ENCODE measurements around the gene RXRB. TPM values are rescaled to one million over a fixed set of nuclear protein-coding genes. Genes with fewer than 3 reads are reported as not detected.

The RXRB gene
- polyA plus RNA-seq, 1 donor (not counting 4 experiments of a cell fraction or from before 2014, with no cell fraction given): 23.2 TPM

GRCh38 chr6:33195304-33196165 is 4.9 kb downstream of the RXRB start:
- no peak overlapping the region for H3K4me3 ChIP-seq (ENCODE audit: control insufficient read depth in 2 of 3, extremely low read depth in 1 of 3, insufficient read depth in 2 of 3, low read depth in 1 of 3, low read length in 3 of 3)
- dilution Hi-C loops (cut with MboI; ENCODE audit: extremely low pct_ligation_motif_present, low sequenced_read_pairs): no loop called here
- H3K79me2 ChIP-seq (ENCODE audit: control insufficient read depth, insufficient read depth, low read length): peaks cover 9% of the 10 kb centered on the region
- no peak overlapping the region for H2AFZ ChIP-seq (ENCODE audit: control insufficient read depth, low read length)
- FAIRE-seq (no peak), DNase-seq (ENCODE audit: low read depth, low spot score) (no peak)
- H3K4me1 ChIP-seq (ENCODE audit: control insufficient read depth, extremely low read depth, insufficient read depth, low read length): peaks cover 8% of the 10 kb centered on the region
- H3K9me1 ChIP-seq (ENCODE audit: control insufficient read depth, extremely low read depth, insufficient read depth, low read length): peaks cover 2% of the 10 kb centered on the region
- peaks cover 3% of the 10 kb centered on the region for H4K20me1 ChIP-seq (ENCODE audit: control insufficient read depth, extremely low read depth, insufficient read depth, low read length)
- peaks cover 26% of the 10 kb centered on the region for H3K27me3 ChIP-seq (ENCODE audit: control insufficient read depth, extremely low read depth, insufficient read depth, low read length)
- H3K9ac ChIP-seq (ENCODE audit: control insufficient read depth, extremely low read depth, insufficient read depth, low read length): no peak overlapping the region
- H3K9me3 ChIP-seq (ENCODE audit: control insufficient read depth, low read depth, low read length): no peaks in the 10 kb centered on the region
- TF ChIP-seq EZH2 (IDR thresholded peaks at IDR 0.05; ENCODE audit: low read length) (no peak), CTCF (optimal IDR thresholded peaks at IDR 0.05 in 1 of 3, IDR thresholded peaks at IDR 0.05 in 1 of 3, conservative IDR thresholded peaks at IDR 0.05 in 1 of 3; ENCODE audit: extremely low read depth in 1 of 3, insufficient read depth in 2 of 3, low read length in 3 of 3) (no peak)
- H3K4me2 ChIP-seq (ENCODE audit: control insufficient read depth, extremely low read depth, insufficient read depth, low read depth, low read length): no peak overlapping the region
- H3K27ac ChIP-seq (ENCODE audit: control insufficient read depth, insufficient read depth, low read length): no peak overlapping the region
- H3K36me3 ChIP-seq (ENCODE audit: control insufficient read depth in 2 of 2, extremely low read depth in 1 of 2, insufficient read depth in 2 of 2, low read length in 2 of 2): peaks cover 10 to 13% of the 10 kb centered on the region in 2 experiments

- FAIRE-seq: no peak
- dilution Hi-C loops (cut with MboI; ENCODE audit: extremely low pct_ligation_motif_present, low sequenced_read_pairs): no loop called here
- peaks cover 2% of the 10 kb centered on the region for H3K9me1 ChIP-seq (ENCODE audit: control insufficient read depth, extremely low read depth, insufficient read depth, low read length)
These were observed 6.0 kb downstream of the RXRB start for GRCh38 chr6:33194431-33194979.

More at GRCh38 chr6:33194431-33194979, 6.0 kb downstream of the RXRB start:
- peaks cover 6% of the 10 kb centered on the region for H3K4me1 ChIP-seq (ENCODE audit: control insufficient read depth, extremely low read depth, insufficient read depth, low read length)
- no peak for TF ChIP-seq CTCF (optimal IDR thresholded peaks at IDR 0.05 in 1 of 3, IDR thresholded peaks at IDR 0.05 in 1 of 3, conservative IDR thresholded peaks at IDR 0.05 in 1 of 3; ENCODE audit: extremely low read depth in 1 of 3, insufficient read depth in 2 of 3, low read length in 3 of 3)
- TF ChIP-seq EZH2 (IDR thresholded peaks at IDR 0.05; ENCODE audit: low read length): no peak
- H3K4me3 ChIP-seq (ENCODE audit: control insufficient read depth in 2 of 3, extremely low read depth in 1 of 3, insufficient read depth in 2 of 3, low read depth in 1 of 3, low read length in 3 of 3): no peak overlapping the region
- peaks cover 3% of the 10 kb centered on the region for H4K20me1 ChIP-seq (ENCODE audit: control insufficient read depth, extremely low read depth, insufficient read depth, low read length)
- H3K27me3 ChIP-seq (ENCODE audit: control insufficient read depth, extremely low read depth, insufficient read depth, low read length): peaks cover 29% of the 10 kb centered on the region
- H3K9ac ChIP-seq (ENCODE audit: control insufficient read depth, extremely low read depth, insufficient read depth, low read length): no peak overlapping the region
- H3K36me3 ChIP-seq (ENCODE audit: control insufficient read depth in 2 of 2, extremely low read depth in 1 of 2, insufficient read depth in 2 of 2, low read length in 2 of 2): peaks cover 10 to 13% of the 10 kb centered on the region in 2 experiments
- no peak overlapping the region for H3K4me2 ChIP-seq (ENCODE audit: control insufficient read depth, extremely low read depth, insufficient read depth, low read depth, low read length)
- peaks cover 5% of the 10 kb centered on the region for H3K79me2 ChIP-seq (ENCODE audit: control insufficient read depth, insufficient read depth, low read length)
- H3K27ac ChIP-seq (ENCODE audit: control insufficient read depth, insufficient read depth, low read length): no peak overlapping the region
- no peaks in the 10 kb centered on the region for H3K9me3 ChIP-seq (ENCODE audit: control insufficient read depth, low read depth, low read length)
- no peak overlapping the region for H2AFZ ChIP-seq (ENCODE audit: control insufficient read depth, low read length)
- no peak for DNase-seq (ENCODE audit: low read depth, low spot score)

All from keratinocyte (primary cell).